HCT116 (cell line): ENCODE data around the gene YBX3. TPM values are rescaled to one million over a fixed set of nuclear protein-coding genes. Genes with fewer than 3 reads are reported as not detected.
A peak's percentile ranks its signal among the peaks of the same experiment; 100 is the strongest.

Experiments used
- ATAC-seq: fragments of 200-7000 bp; cut with Tn5 transposase; 2 replicates; pipeline ENCODE4 v1.9.1; 2020; ENCODE audit warnings: mild to moderate bottlenecking, moderate library complexity
- BruUV-seq: library from RNA; stranded (reverse); fragments of 400-500 nt; replicated peaks from 2 replicates; lab custom pipeline; 2021; lab: Mats Ljungman, UMichigan
- CTCF ChIA-PET: fragments of 300-600 bp; sonication (Branson Sonifier 250); formaldehyde crosslinking; loops from one replicate; lab custom pipeline; 2021; ENCODE audit warnings: antibody characterized with exemption; lab: Charles Lee
- POLR2A ChIA-PET: fragments of 300-600, 350-600 bp; sonication (Branson Sonifier 250); formaldehyde crosslinking; loops from one replicate; lab custom pipeline; 2021; ENCODE audit warnings: antibody characterized with exemption; lab: Charles Lee
- RAD21 ChIA-PET, 2 experiments: fragments of 300-600 bp; sonication (Branson Sonifier 250); formaldehyde crosslinking; loops; one replicate each; lab custom pipeline; 2023; ENCODE audit warnings: low total read pairs in 2 of 2; ENCODE audit not compliant: uncharacterized antibody in 2 of 2, unreplicated experiment in 2 of 2, low non-redundant PET in 1 of 2; lab: Charles Lee
- DNase-seq: peaks from one replicate; pipeline ENCODE4 v3.0.0-alpha.2; 2010; ENCODE audit warnings: low read depth, low spot score
- H2AFZ ChIP-seq: fragments of 200-600 bp; shearing (Covaris generic), sonication (generic); 2 replicates; pipeline ENCODE4 v1.6.1; 2017; ENCODE audit warnings: low read depth, mixed run types, mixed read lengths, antibody characterized with exemption, low read length; ENCODE audit not compliant: poor library complexity, severe bottlenecking
- H3K27ac ChIP-seq: 2 replicates; pipeline ENCODE4 v1.5.1; 2012; ENCODE audit warnings: low read depth, low read length
- H3K27me3 ChIP-seq: fragments of 200-600 bp; sonication (generic); 2 replicates; pipeline ENCODE4 v1.6.1; 2016; ENCODE audit warnings: mixed run types, low read length, mixed read lengths; ENCODE audit not compliant: insufficient read depth
- H3K36me3 ChIP-seq, 2 experiments: fragments of 200-500 bp in 1 of 2; fragments of 200-600 bp in 1 of 2; sonication (Bioruptor generic) in 1 of 2; sonication (generic) in 1 of 2; 2 replicates each; pipeline versions ENCODE4 v1.5.1 to v1.6.1; 2014 to 2016; ENCODE audit warnings: low read length in 2 of 2, inconsistent platforms in 1 of 2, mixed read lengths in 1 of 2, mixed run types in 1 of 2; ENCODE audit not compliant: insufficient read depth in 2 of 2, control insufficient read depth in 1 of 2
- H3K4me1 ChIP-seq, 2 experiments: fragments of 200-600 bp in 1 of 2; sonication (generic) in 1 of 2; 2 replicates each; pipeline versions ENCODE4 v1.5.1 to v1.6.1; 2012 to 2017; ENCODE audit warnings: low read length in 2 of 2, inconsistent platforms in 1 of 2, mild to moderate bottlenecking in 1 of 2, mixed read lengths in 1 of 2, mixed run types in 1 of 2, moderate library complexity in 1 of 2; ENCODE audit not compliant: insufficient read depth in 2 of 2, control insufficient read depth in 1 of 2
- H3K4me2 ChIP-seq: fragments of 200-600 bp; sonication (generic); 2 replicates; pipeline ENCODE4 v1.6.1; 2017; ENCODE audit warnings: mixed run types, low read length, mixed read lengths
- H3K4me3 ChIP-seq, 2 experiments: fragments of 200-600 bp in 1 of 2; sonication (generic) in 1 of 2; replicated peaks in 1 of 2; 2 replicates each; pipeline ENCODE4 v1.5.1; 2011 to 2016; ENCODE audit warnings: low read length in 2 of 2, control low read depth in 1 of 2, low read depth in 1 of 2, mild to moderate bottlenecking in 1 of 2, mixed read lengths in 1 of 2, mixed run types in 1 of 2
- H3K79me2 ChIP-seq: fragments of 200-600 bp; sonication (generic); 2 replicates; pipeline ENCODE4 v1.6.1; 2017; ENCODE audit warnings: mild to moderate bottlenecking, mixed run types, low read length, moderate library complexity, mixed read lengths; ENCODE audit not compliant: insufficient read depth
- H3K9ac ChIP-seq: fragments of 200-600 bp; sonication (generic); 2 replicates; pipeline ENCODE4 v1.6.1; 2016; ENCODE audit warnings: low read length, mixed read lengths
- H3K9me2 ChIP-seq: fragments of 200-600 bp; sonication (generic), shearing (Covaris generic); 2 replicates; pipeline ENCODE4 v1.6.1; 2017; ENCODE audit warnings: mixed run types, mild to moderate bottlenecking, moderate library complexity; ENCODE audit not compliant: insufficient read depth
- H3K9me3 ChIP-seq, 2 experiments: fragments of 200-500 bp in 1 of 2; fragments of 200-600 bp in 1 of 2; sonication (Bioruptor generic) in 1 of 2; sonication (generic) in 1 of 2; 2 replicates each; pipeline ENCODE4 v1.6.1; 2014 to 2017; ENCODE audit warnings: low read length in 2 of 2, mixed read lengths in 2 of 2, inconsistent platforms in 1 of 2, low read depth in 1 of 2, mild to moderate bottlenecking in 1 of 2, mixed run types in 1 of 2, moderate library complexity in 1 of 2; ENCODE audit not compliant: control insufficient read depth in 1 of 2, insufficient read depth in 1 of 2
- H4K20me1 ChIP-seq: fragments of 200-600 bp; sonication (generic), shearing (Covaris generic); 2 replicates; pipeline ENCODE4 v1.6.1; 2017; ENCODE audit warnings: mixed run types, mild to moderate bottlenecking, moderate library complexity; ENCODE audit not compliant: insufficient read depth
- CTCF ChIP-seq, 3 experiments: fragments of 200-600 bp in 1 of 3; sonication (generic) in 1 of 3; IDR thresholded peaks in 2 of 3; conservative IDR thresholded peaks in 1 of 3; 2 replicates each; pipeline ENCODE4 v1.5.1; 2012 to 2017; ENCODE audit warnings: low read depth in 2 of 3, low read length in 2 of 3, antibody characterized with exemption in 1 of 3, borderline replicate concordance in 1 of 3, control low read depth in 1 of 3, mild to moderate bottlenecking in 1 of 3, mixed read lengths in 1 of 3, mixed run types in 1 of 3, moderate library complexity in 1 of 3; ENCODE audit not compliant: insufficient read depth in 1 of 3
- EGR1 ChIP-seq: IDR thresholded peaks from 2 replicates; pipeline ENCODE4 v1.6.1; 2012; ENCODE audit warnings: low read depth
- ELF1 ChIP-seq: IDR thresholded peaks from 2 replicates; pipeline ENCODE4 v1.6.1; 2012; ENCODE audit warnings: low read depth, borderline replicate concordance
- EZH2 ChIP-seq: fragments of 200-600 bp; sonication (generic); IDR thresholded peaks from 2 replicates; pipeline ENCODE4 v1.6.1; 2017; ENCODE audit warnings: antibody characterized with exemption, mixed run types
- EZH2phosphoT487 ChIP-seq: fragments of 200-600 bp; IDR thresholded peaks from 2 replicates; pipeline ENCODE4 v1.6.1; 2018; ENCODE audit warnings: antibody characterized with exemption, borderline replicate concordance
- FOSL1 ChIP-seq: IDR thresholded peaks from 2 replicates; pipeline ENCODE4 v1.6.1; 2012; ENCODE audit warnings: low read depth
- JUND ChIP-seq: IDR thresholded peaks from 2 replicates; pipeline ENCODE4 v1.6.1; 2012
- MAX ChIP-seq: IDR thresholded peaks from 2 replicates; pipeline ENCODE4 v1.6.1; 2012
- POLR2A ChIP-seq: IDR thresholded peaks from 2 replicates; pipeline ENCODE4 v1.7.0; 2011; ENCODE audit warnings: borderline replicate concordance; ENCODE audit not compliant: insufficient read depth, insufficient read length; ENCODE audit errors: extremely low read depth
- RAD21 ChIP-seq: IDR thresholded peaks from 2 replicates; pipeline ENCODE4 v1.6.1; 2012; ENCODE audit warnings: low read depth, mild to moderate bottlenecking
- REST ChIP-seq: IDR thresholded peaks from 2 replicates; pipeline ENCODE4 v1.6.1; 2012; ENCODE audit warnings: low read depth
- SRF ChIP-seq: IDR thresholded peaks from 2 replicates; pipeline ENCODE4 v1.6.1; 2012; ENCODE audit warnings: low read depth
- YY1 ChIP-seq: IDR thresholded peaks from 2 replicates; pipeline ENCODE4 v1.6.1; 2011; ENCODE audit warnings: low read length, low read depth, moderate library complexity, mild to moderate bottlenecking; ENCODE audit not compliant: insufficient replicate concordance; ENCODE audit errors: extremely low read depth
- ZBTB33 ChIP-seq: IDR thresholded peaks from 2 replicates; pipeline ENCODE4 v1.6.1; 2011; ENCODE audit warnings: mild to moderate bottlenecking, low read length, moderate library complexity; ENCODE audit not compliant: insufficient replicate concordance; ENCODE audit errors: extremely low read depth
- ZFX ChIP-seq: fragments of 450-650 bp; IDR thresholded peaks from 2 replicates; pipeline ENCODE4 v1.6.1; 2017
- ZNF274 ChIP-seq: fragments of 200-500 bp; sonication (Bioruptor generic); IDR thresholded peaks from 2 replicates; pipeline ENCODE4 v1.6.1; 2014; ENCODE audit warnings: mild to moderate bottlenecking, low read depth, low read length, inconsistent platforms
- intact Hi-C: fragments of 100-400 bp; cut with micrococcal nuclease; formaldehyde crosslinking; loops from 2 replicates; pipeline ENCODE4 v1.10.0; 2022
- total RNA-seq: library from RNA; stranded (reverse); gene quantifications from one replicate; pipeline ENCODE4 v1.2.1, GENCODE V29; 2021; ENCODE audit not compliant: unreplicated experiment

Gene YBX3
- total RNA-seq, 1 experiment from 2014 or later: 419 TPM

GRCh38 chr12:10722502-10722904, 620 bp downstream of the YBX3 start:
- POLR2A ChIA-PET: no interaction called here
- intact Hi-C loops: no loop called here
- CTCF ChIA-PET: no interaction called here
- DNase-seq: no peak
- RAD21 ChIA-PET: no interaction called here
- H3K79me2 ChIP-seq: peaks cover 68% of the 10 kb centered on the region
- BruUV-seq: TSS peak; percentile 68
- H3K36me3 ChIP-seq: peaks cover 0 to 10% of the 10 kb centered on the region in 2 experiments; a peak in 2 of 4 replicates
- peak; percentile 41 for ATAC-seq
- H3K4me2 ChIP-seq: peak overlapping the region; percentile 77
- TF ChIP-seq FOSL1: no peak
- no peak for TF ChIP-seq ELF1
- no peak for TF ChIP-seq EGR1
- TF ChIP-seq EZH2phosphoT487: no peak
- no peak for TF ChIP-seq POLR2A
- no peak for TF ChIP-seq JUND
- no peak for TF ChIP-seq ZBTB33
- no peak for TF ChIP-seq REST
- TF ChIP-seq ZFX: peak; percentile 87
- TF ChIP-seq CTCF (IDR thresholded peaks at IDR 0.05 in 2 of 3, conservative IDR thresholded peaks at IDR 0.05 in 1 of 3; ENCODE audit: borderline replicate concordance in 1 of 3, insufficient read depth in 1 of 3, low read depth in 2 of 3, low read length in 2 of 3): peak in 2 of 3 experiments; percentile 5 to 21; a peak in 1 of 6 replicates
- no peak for TF ChIP-seq SRF
- no peak for TF ChIP-seq ZNF274
- no peak for TF ChIP-seq EZH2
- TF ChIP-seq YY1: no peak
- TF ChIP-seq MAX: no peak
- no peak for TF ChIP-seq RAD21
- no peaks in the 10 kb centered on the region for H3K9me3 ChIP-seq
- H3K4me1 ChIP-seq: peaks cover 39 to 56% of the 10 kb centered on the region in 2 experiments
- peaks cover 31% of the 10 kb centered on the region; the same call in 1 of the 2 replicates for H4K20me1 ChIP-seq
- H3K27ac ChIP-seq: peak overlapping the region; percentile 96
- no peaks in the 10 kb centered on the region for H3K27me3 ChIP-seq
- no peaks in the 10 kb centered on the region for H3K9me2 ChIP-seq
- H3K9ac ChIP-seq: peak overlapping the region; percentile 97
- H2AFZ ChIP-seq: no peak overlapping the region
- H3K4me3 ChIP-seq: peak overlapping the region; percentile 90 to 93
